Measurements from ENCODE around the gene SDR39U1. TPM values are rescaled to one million over a fixed set of nuclear protein-coding genes. Genes with fewer than 3 reads are reported as not detected.
A peak's percentile ranks its signal among the peaks of the same experiment; 100 is the strongest.

Gene SDR39U1
- total RNA-seq, 2 donors from 2014 or later = 40.4 to 41.3 TPM

DNA sequence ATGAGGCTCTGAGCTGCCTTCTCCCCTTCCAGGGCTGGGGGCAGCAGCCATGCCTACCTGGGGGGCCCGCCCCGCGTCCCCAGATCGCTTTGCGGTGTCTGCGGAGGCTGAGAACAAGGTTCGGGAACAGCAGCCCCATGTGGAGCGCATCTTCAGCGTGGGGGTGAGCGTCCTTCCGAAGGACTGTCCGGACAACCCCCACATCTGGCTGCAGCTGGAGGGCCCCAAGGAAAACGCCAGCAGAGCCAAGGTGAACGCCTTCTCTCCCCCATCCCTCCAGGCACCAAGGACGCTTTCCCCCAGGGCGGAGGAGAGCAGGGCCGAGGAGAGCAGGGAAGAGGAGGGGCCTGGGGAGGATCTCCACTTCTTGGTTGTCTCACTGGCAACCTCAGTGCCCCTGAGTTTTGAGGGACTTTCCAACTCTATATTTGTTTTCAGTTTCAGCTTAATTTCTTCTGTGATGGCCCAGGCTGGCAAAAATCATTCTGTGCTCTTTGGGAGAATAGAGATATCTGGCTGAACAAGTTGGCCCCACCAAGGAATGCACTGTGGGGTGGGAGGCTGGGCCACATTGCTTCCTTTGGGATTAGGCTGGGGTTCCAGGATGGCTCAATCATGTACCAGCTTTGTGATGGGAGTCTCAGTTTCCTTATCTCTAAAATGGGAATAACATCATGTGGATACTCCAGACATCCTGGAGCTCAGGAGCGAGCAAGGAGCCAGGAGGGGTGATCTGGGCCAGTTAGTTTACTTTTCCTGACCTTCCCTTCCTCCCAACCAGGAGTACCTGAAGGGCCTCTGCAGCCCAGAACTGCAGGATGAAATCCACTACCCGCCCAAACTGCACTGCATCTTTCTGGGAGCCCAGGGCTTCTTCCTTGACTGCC lies 11.7 kb downstream of the SDR39U1 start:
- Mint-ChIP-seq H3K9me3 (no peaks in the 10 kb centered on the region), H3K36me3 (ENCODE audit: low read depth) (peaks cover 23% of the 10 kb centered on the region)

DNA sequence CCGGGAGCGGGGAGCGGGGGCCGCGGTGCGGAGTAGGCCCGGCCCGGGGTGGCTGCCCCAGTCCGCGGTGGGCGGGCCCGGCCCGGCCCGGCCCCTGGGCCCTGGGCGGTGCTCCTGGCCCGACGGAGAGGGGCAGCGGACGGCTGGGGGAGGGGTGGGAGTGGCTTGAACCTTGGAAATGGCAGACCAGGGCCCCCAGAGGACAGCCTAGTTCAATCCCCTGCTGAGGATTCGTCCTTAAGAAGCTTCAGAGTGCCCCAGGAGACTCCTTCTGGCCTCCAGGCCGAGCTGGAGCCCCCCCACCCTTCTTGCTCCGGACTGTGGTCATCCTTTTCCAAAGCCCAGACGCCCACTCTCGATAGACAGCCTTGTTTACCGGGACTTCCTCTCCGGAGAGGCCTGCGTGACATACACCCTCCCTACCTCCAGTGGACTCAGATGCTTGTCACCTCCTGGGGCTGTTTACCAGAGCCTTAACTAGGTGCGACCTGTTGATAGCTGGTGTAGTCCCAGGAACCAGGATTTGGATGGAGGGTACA lies 12.4 kb downstream of the SDR39U1 start:
- peak; percentile 93 for DNase-seq
- Mint-ChIP-seq H3K27me3 (ENCODE audit: insufficient read depth) (peaks cover 6% of the 10 kb centered on the region), H3K4me1 (peaks cover 25% of the 10 kb centered on the region), H3K4me3 (peak overlapping the region; percentile 76), H3K36me3 (ENCODE audit: low read depth) (peaks cover 19% of the 10 kb centered on the region), H3K9me3 (no peaks in the 10 kb centered on the region), H3K27ac (peak overlapping the region; percentile 95)
- peaks cover 16% of the 10 kb centered on the region for H3K36me3 ChIP-seq (ENCODE audit: control insufficient read depth, insufficient read depth, low read length)
- H3K9ac ChIP-seq (ENCODE audit: extremely low read depth, low read length, poor library complexity, severe bottlenecking) = peak overlapping the region; percentile 63
- whole genome bisulfite sequencing, 2 experiments (ENCODE audit: insufficient coverage in 1 of 2, insufficient read length in 1 of 2) = 1 to 2% methylated on average over 11 to 28 of the region's 28 CpGs
- H3K9me3 ChIP-seq (ENCODE audit: control insufficient read depth, low read length) = no peaks in the 10 kb centered on the region
- peak overlapping the region; percentile 91 for H3K4me3 ChIP-seq (ENCODE audit: low read length)
- H3K27ac ChIP-seq (ENCODE audit: low read depth, low read length) = peak overlapping the region; percentile 72
- H3K27me3 ChIP-seq (ENCODE audit: control insufficient read depth, insufficient read depth, low read length, poor library complexity, severe bottlenecking) = no peaks in the 10 kb centered on the region
- H3K4me1 ChIP-seq (ENCODE audit: control insufficient read depth, insufficient read depth, low read length) = no peaks in the 10 kb centered on the region
- TF ChIP-seq, protein P1, sequence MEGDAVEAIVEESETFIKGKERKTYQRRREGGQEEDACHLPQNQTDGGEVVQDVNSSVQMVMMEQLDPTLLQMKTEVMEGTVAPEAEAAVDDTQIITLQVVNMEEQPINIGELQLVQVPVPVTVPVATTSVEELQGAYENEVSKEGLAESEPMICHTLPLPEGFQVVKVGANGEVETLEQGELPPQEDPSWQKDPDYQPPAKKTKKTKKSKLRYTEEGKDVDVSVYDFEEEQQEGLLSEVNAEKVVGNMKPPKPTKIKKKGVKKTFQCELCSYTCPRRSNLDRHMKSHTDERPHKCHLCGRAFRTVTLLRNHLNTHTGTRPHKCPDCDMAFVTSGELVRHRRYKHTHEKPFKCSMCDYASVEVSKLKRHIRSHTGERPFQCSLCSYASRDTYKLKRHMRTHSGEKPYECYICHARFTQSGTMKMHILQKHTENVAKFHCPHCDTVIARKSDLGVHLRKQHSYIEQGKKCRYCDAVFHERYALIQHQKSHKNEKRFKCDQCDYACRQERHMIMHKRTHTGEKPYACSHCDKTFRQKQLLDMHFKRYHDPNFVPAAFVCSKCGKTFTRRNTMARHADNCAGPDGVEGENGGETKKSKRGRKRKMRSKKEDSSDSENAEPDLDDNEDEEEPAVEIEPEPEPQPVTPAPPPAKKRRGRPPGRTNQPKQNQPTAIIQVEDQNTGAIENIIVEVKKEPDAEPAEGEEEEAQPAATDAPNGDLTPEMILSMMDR (conservative IDR thresholded peaks at IDR 0.05) = no peak

More for the DNA sequence above, 11.7 kb downstream of the SDR39U1 start:
- Mint-ChIP-seq H3K27ac (peak overlapping the region; percentile 95), H3K4me1 (peaks cover 25% of the 10 kb centered on the region), H3K4me3 (peak overlapping the region; percentile 76), H3K27me3 (ENCODE audit: insufficient read depth) (peaks cover 5% of the 10 kb centered on the region)
- H3K27ac ChIP-seq (ENCODE audit: low read depth, low read length) = no peak overlapping the region
- WGBS, 2 experiments (ENCODE audit: insufficient coverage in 1 of 2, insufficient read length in 1 of 2) = 23 to 37% methylated on average over 8 to 19 of the region's 19 CpGs
- H3K9me3 ChIP-seq (ENCODE audit: control insufficient read depth, low read length) = no peaks in the 10 kb centered on the region
- H3K4me1 ChIP-seq (ENCODE audit: control insufficient read depth, insufficient read depth, low read length) = no peaks in the 10 kb centered on the region
- H3K9ac ChIP-seq (ENCODE audit: extremely low read depth, low read length, poor library complexity, severe bottlenecking) = peak overlapping the region; percentile 63
- DNase-seq = no peak
- TF ChIP-seq, protein P1 (conservative IDR thresholded peaks at IDR 0.05) = no peak
- H3K36me3 ChIP-seq (ENCODE audit: control insufficient read depth, insufficient read depth, low read length) = peaks cover 16% of the 10 kb centered on the region
- no peaks in the 10 kb centered on the region for H3K27me3 ChIP-seq (ENCODE audit: control insufficient read depth, insufficient read depth, low read length, poor library complexity, severe bottlenecking)
- H3K4me3 ChIP-seq (ENCODE audit: low read length) = peak overlapping the region; percentile 91

DNA sequence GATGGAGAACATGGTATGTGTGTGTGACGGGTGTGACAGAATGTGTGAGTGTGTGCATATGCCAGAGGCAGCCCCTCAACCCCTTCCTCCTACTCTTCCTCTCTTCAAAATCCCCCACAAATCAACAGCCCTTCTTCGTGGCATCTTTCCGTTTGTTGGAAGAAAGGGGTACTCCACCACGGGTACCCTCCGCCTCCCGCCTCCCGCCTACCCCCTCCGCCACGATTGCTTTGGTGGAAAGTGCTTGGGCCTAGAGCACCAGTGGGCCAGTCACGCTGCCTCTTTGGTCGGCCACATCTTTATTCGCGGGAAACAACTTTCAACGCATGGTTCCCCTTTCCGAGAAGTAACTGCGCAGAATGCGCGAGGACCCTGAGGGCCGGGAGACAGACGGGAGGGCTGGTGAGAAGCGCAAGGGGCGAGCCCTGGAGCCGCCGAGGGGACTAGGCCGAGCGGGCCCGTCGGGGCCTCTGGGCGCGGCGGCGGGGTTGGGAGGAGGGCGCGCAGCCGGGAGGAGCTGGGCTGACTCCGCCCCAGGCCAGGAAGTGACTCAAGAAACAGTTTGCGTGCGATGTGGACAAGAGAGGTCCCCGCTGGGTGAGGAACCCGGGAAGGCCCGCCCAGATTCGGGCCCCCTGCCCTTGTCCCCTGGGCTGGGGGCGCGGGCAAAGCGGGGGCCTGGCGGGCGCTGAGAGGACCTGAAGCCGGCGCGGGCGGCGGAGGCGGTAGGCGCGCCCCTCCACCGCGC lies 13.0 kb downstream of the SDR39U1 start, which contains the start of the genes CBLN3 and KHNYN:
Gene CBLN3 (minus strand): TSS at position 274 of the 748 bp plus-strand sequence. CDS start 614 bp downstream, outside the sequence.
Gene KHNYN (plus strand): TSS at position 560 of the 748 bp plus-strand sequence. CDS start 777 bp downstream, outside the sequence.
- Histone ChIP-seq H3K36me3 (ENCODE audit: control insufficient read depth, insufficient read depth, low read length) (peaks cover 16% of the 10 kb centered on the region), H3K9me3 (ENCODE audit: control insufficient read depth, low read length) (no peaks in the 10 kb centered on the region), H3K4me3 (ENCODE audit: low read length) (peak within 1 kb of the TSS; percentile 91), H3K9ac (ENCODE audit: extremely low read depth, low read length, poor library complexity, severe bottlenecking) (peak within 1 kb of the TSS; percentile 63), H3K27me3 (ENCODE audit: control insufficient read depth, insufficient read depth, low read length, poor library complexity, severe bottlenecking) (no peaks in the 10 kb centered on the region), H3K27ac (ENCODE audit: low read depth, low read length) (peak within 1 kb of the TSS; percentile 72), H3K4me1 (ENCODE audit: control insufficient read depth, insufficient read depth, low read length) (no peaks in the 10 kb centered on the region)
- Mint-ChIP-seq H3K27me3 (ENCODE audit: insufficient read depth) (peaks cover 6% of the 10 kb centered on the region), H3K27ac (peak within 1 kb of the TSS; percentile 95), H3K4me3 (peak within 1 kb of the TSS; percentile 76), H3K4me1 (peaks cover 25% of the 10 kb centered on the region), H3K36me3 (ENCODE audit: low read depth) (peaks cover 19% of the 10 kb centered on the region), H3K9me3 (no peaks in the 10 kb centered on the region)
- peak; percentile 94 for DNase-seq
- TF ChIP-seq, protein P1 (conservative IDR thresholded peaks at IDR 0.05) = no peak
- 11 to 14% methylated on average over 25 to 56 of the region's 57 CpGs for WGBS, 2 experiments (ENCODE audit: insufficient coverage in 1 of 2, insufficient read length in 1 of 2)
